Motor neuron (in vitro differentiated cells): ENCODE measurements around the gene LAMB3. TPM values are rescaled to one million over a fixed set of nuclear protein-coding genes. Genes with fewer than 3 reads are reported as not detected.

Experiments used
- ATAC-seq, 8 experiments: fragments of 200-7000 bp; cut with Tn5 transposase; replicated peaks in 6 of 8; 2 replicates each; pipeline ENCODE4 v1.8.0; 2021; ENCODE audit warnings: mild to moderate bottlenecking in 8 of 8, moderate library complexity in 8 of 8
- H3K27ac ChIP-seq, 2 donors: fragments of 250-450 bp; sonication (Bioruptor Pico); 2 replicates each; pipeline ENCODE4 v1.9.0; 2021; ENCODE audit warnings: antibody characterized with exemption in 2 of 2, mild to moderate bottlenecking in 2 of 2, moderate library complexity in 1 of 2
- H3K4me1 ChIP-seq, 2 donors: fragments of 250-450 bp; sonication (Bioruptor Pico); replicated peaks in 1 of 2; 2 replicates each; pipeline ENCODE4 v1.6.1; 2021; ENCODE audit warnings: antibody characterized with exemption in 2 of 2, mild to moderate bottlenecking in 2 of 2, moderate library complexity in 1 of 2
- H3K4me3 ChIP-seq, 5 donors: fragments of 250-450 bp; sonication (Bioruptor Pico); 2 replicates each; pipeline ENCODE4 v1.9.0; 2021; ENCODE audit warnings: antibody characterized with exemption in 5 of 5, mild to moderate bottlenecking in 5 of 5, moderate library complexity in 4 of 5
- WGBS, 10 experiments: fragments of 450-650 bp; shearing (Covaris generic); methylation state at CpG; one replicate each; pipeline ENCODE4 v1.0.0; 2022; 5-methylcytosine and 5-hydroxymethylcytosine counted together
- in situ Hi-C, 9 experiments: fragments of 400-800 bp; cut with MboI; loops; one replicate each; pipeline ENCODE4 v1.15.0; 2021; ENCODE audit warnings: low sequenced_read_pairs in 9 of 9, low pct_unique_long_range_greater_than_20kb in 2 of 9; ENCODE audit not compliant: unreplicated experiment in 9 of 9
- total RNA-seq, 8 experiments: library from RNA; unstranded; fragments of 300-600 nt; gene quantifications; 2 replicates each; pipeline versions ENCODE4 v1.2.3 to v1.2.4, GENCODE V29; 2022

LAMB3 gene
- total RNA-seq, 8 experiments from 2014 or later = 0.13 to 51.2 (median 1.0) TPM

- H3K27ac ChIP-seq = no peak overlapping the region
- no peak overlapping the region for H3K4me3 ChIP-seq
- in situ Hi-C loops = loop anchor here in 4 of 9 experiments (10.0 to 25.0 kb wide), 2 partner anchors 125 to 357 kb away; no protein-coding TSS in a partner anchor
- WGBS, 10 experiments = 3 to 35% (median 17%) methylated on average over 3 to 9 of the region's 9 CpGs; no CpG with 5 or more reads in 2 of the 10 experiments
- ATAC-seq = peak in 5 of 8 experiments; percentile 16 to 75 (median 36)
- H3K4me1 ChIP-seq = peaks cover 3 to 4% of the 10 kb centered on the region in 2 donors
Observed at GRCh38 chr1:209569455-209570207, 82.6 kb downstream of the LAMB3 start.

- Histone ChIP-seq H3K4me1 (peaks cover 3 to 12% of the 10 kb centered on the region in 2 donors), H3K4me3 (no peak overlapping the region), H3K27ac (no peak overlapping the region)
- ATAC-seq = peak in 2 of 8 experiments; percentile 69 to 78
- in situ Hi-C loops = loop anchor here in 1 of 9 experiments (25.0 kb wide), 1 partner anchor 355 kb away; no protein-coding TSS in a partner anchor
- 0 to 60% (median 39%) methylated on average over 1 of the region's 1 CpG; no CpG with 5 or more reads in 6 of the 10 experiments for WGBS, 10 experiments
Observed at GRCh38 chr1:209567698-209568175, 84.5 kb downstream of the LAMB3 start.

- H3K27ac ChIP-seq = no peak overlapping the region
- WGBS, 10 experiments = 0 to 59% (median 38%) methylated on average over 1 to 13 of the region's 15 CpGs; no CpG with 5 or more reads in 2 of the 10 experiments
- peak; percentile 83 to 98 (median 94) for ATAC-seq
Observed at GRCh38 chr1:209565759-209566678, 86.2 kb downstream of the LAMB3 start.

More at GRCh38 chr1:209565759-209566678, 86.2 kb downstream of the LAMB3 start:
- H3K4me3 ChIP-seq = no peak overlapping the region
- in situ Hi-C loops = loop anchor here in 1 of 9 experiments (25.0 kb wide), 1 partner anchor 354 kb away; no protein-coding TSS in a partner anchor
- H3K4me1 ChIP-seq = peaks cover 8 to 19% of the 10 kb centered on the region in 2 donors

Other genes with a start within 250 kb of the LAMB3 start
- gene CAMK1G, start 68.7 kb downstream of the LAMB3 start, total RNA-seq = 1 to 10 TPM in 5 of 8 experiments, under 1 TPM in 1, not detected in 2; 0.21 to 7.0 (median 4.3) TPM
- gene G0S2, start 23.0 kb upstream of the LAMB3 start, total RNA-seq = 100 to 1,000 TPM in 1 of 8 experiments, 10 to 100 TPM in 5, 1 to 10 TPM in 2; 4.1 to 865 (median 21.4) TPM
- gene HSD11B1, start 52.4 kb upstream of the LAMB3 start, total RNA-seq = 100 to 1,000 TPM in 1 of 8 experiments, 1 to 10 TPM in 1, under 1 TPM in 1, not detected in 5; 0.63 to 114 (median 2.8) TPM
- 1 to 10 TPM in 3 of 8 experiments, under 1 TPM in 5; 0.20 to 1.6 (median 0.64) TPM for gene TRAF3IP3, start 103.6 kb upstream of the LAMB3 start, total RNA-seq
- 1 to 10 TPM; 2.2 to 6.3 (median 3.4) TPM for gene C1orf74, start 132.1 kb upstream of the LAMB3 start, total RNA-seq
- gene IRF6, start 153.7 kb upstream of the LAMB3 start, total RNA-seq = under 1 TPM in 5 of 8 experiments, not detected in 3; 0.04 to 0.66 (median 0.27) TPM
- 10 to 100 TPM in 3 of 8 experiments, 1 to 10 TPM in 5; 6.3 to 11.9 (median 8.7) TPM for gene UTP25, start 175.5 kb upstream of the LAMB3 start, total RNA-seq